ENCODE data around the gene UFSP1. TPM values are rescaled to one million over a fixed set of nuclear protein-coding genes. Genes with fewer than 3 reads are reported as not detected.
"Not testable (repeated sequence)": the region's sequence is repeated elsewhere in the genome, so short reads cannot be mapped to it uniquely, and the experiment has no call there.

Gene UFSP1
- total RNA-seq (1 to 10 TPM; 2.5 to 8.0 (median 6.0) TPM), polyA plus RNA-seq (1 to 10 TPM; 3.7 to 7.6 (median 4.3) TPM)
- long read RNA-seq, donor 1, transcript UFSP1-201 (1 exons, 996 nt) = major isoform, 8 of 8 reads
- long read RNA-seq, donor 1, partial matches to known transcripts = 0 of 8 reads
- long read RNA-seq, donor 1, other reads (novel, unspliced or antisense) = 0 of 8 reads
- long read RNA-seq, donor 2, transcript UFSP1-201 (1 exons, 996 nt) = major isoform, 9 of 9 reads
- long read RNA-seq, donor 2, partial matches to known transcripts = 0 of 9 reads
- long read RNA-seq, donor 2, other reads (novel, unspliced or antisense) = 0 of 9 reads

GRCh38 chr7:100888988-100889750, at the start of gene UFSP1:
TSS of gene UFSP1 (minus strand) at chr7:100889715. CDS start at chr7:100889271, 444 bp downstream.
- no peaks in the 10 kb centered on the region for H3K9me3 ChIP-seq
- peaks cover 34% of the 10 kb centered on the region for H3K4me1 ChIP-seq
- no peak for TF ChIP-seq CTCF (IDR thresholded peaks at IDR 0.05)
- WGBS, 3 donors = 1 to 5% (median 2%) methylated on average over 32 to 72 of the region's 73 CpGs
- intact Hi-C loops (cut with DNase I) = loop anchor here in 1 of 2 donors (10.0 kb wide), 1 partner anchor 356 kb away; the partner anchor contains the start of gene FIS1
- DNase-seq = no peak
- H3K4me3 ChIP-seq = peak within 1 kb of the TSS; percentile 77
- ATAC-seq = peak; percentile 54 to 63 (median 60)
- peaks cover 8 to 46% of the 10 kb centered on the region in 2 donors for H3K36me3 ChIP-seq (ENCODE audit: insufficient read depth in 1 of 2, low read depth in 1 of 2)
- peak within 1 kb of the TSS; percentile 89 for H3K27ac ChIP-seq
- no peaks in the 10 kb centered on the region for H3K27me3 ChIP-seq (ENCODE audit: insufficient read depth in 3 of 3, low read length in 2 of 3)

GRCh38 chr7:100936167-100936566, 46.7 kb upstream of the UFSP1 start:
- H3K36me3 ChIP-seq (ENCODE audit: insufficient read depth in 1 of 2, low read depth in 1 of 2); DNase-seq; H3K9me3 ChIP-seq; intact Hi-C loops (cut with DNase I); H3K27me3 ChIP-seq (ENCODE audit: insufficient read depth in 3 of 3, low read length in 2 of 3); H3K4me1 ChIP-seq; H3K27ac ChIP-seq; H3K4me3 ChIP-seq; ATAC-seq: not testable (repeated sequence)
- 88 to 91% (median 88%) methylated on average over 7 of the region's 7 CpGs for WGBS, 3 donors

GRCh38 chr7:100935381-100935780, 45.9 kb upstream of the UFSP1 start:
- H3K36me3 ChIP-seq (ENCODE audit: insufficient read depth in 1 of 2, low read depth in 1 of 2); H3K27ac ChIP-seq; ATAC-seq; H3K4me1 ChIP-seq; intact Hi-C loops (cut with DNase I); H3K9me3 ChIP-seq; H3K4me3 ChIP-seq; H3K27me3 ChIP-seq (ENCODE audit: insufficient read depth in 3 of 3, low read length in 2 of 3); DNase-seq: not testable (repeated sequence)
- 68 to 80% (median 77%) methylated on average over 2 of the region's 2 CpGs for WGBS, 3 donors

GRCh38 chr7:100933734-100934133, 44.2 kb upstream of the UFSP1 start:
- H3K9me3 ChIP-seq = no peaks in the 10 kb centered on the region
- no peaks in the 10 kb centered on the region for H3K4me1 ChIP-seq
- no peak overlapping the region for H3K4me3 ChIP-seq
- no peaks in the 10 kb centered on the region for H3K36me3 ChIP-seq (ENCODE audit: insufficient read depth in 1 of 2, low read depth in 1 of 2)
- DNase-seq = no peak
- no peaks in the 10 kb centered on the region for H3K27me3 ChIP-seq (ENCODE audit: insufficient read depth in 3 of 3, low read length in 2 of 3)
- ATAC-seq = no peak
- WGBS, 3 donors = 52 to 53% (median 53%) methylated on average over 4 of the region's 4 CpGs
- intact Hi-C loops (cut with DNase I) = no loop called here
- no peak overlapping the region for H3K27ac ChIP-seq
- TF ChIP-seq CTCF (IDR thresholded peaks at IDR 0.05) = no peak

GRCh38 chr7:100929808-100930174, 40.3 kb upstream of the UFSP1 start:
- Histone ChIP-seq H3K9me3 (no peaks in the 10 kb centered on the region), H3K27me3 (ENCODE audit: insufficient read depth in 3 of 3, low read length in 2 of 3) (no peaks in the 10 kb centered on the region), H3K4me3 (no peak overlapping the region), H3K4me1 (no peaks in the 10 kb centered on the region), H3K27ac (no peak overlapping the region), H3K36me3 (ENCODE audit: insufficient read depth in 1 of 2, low read depth in 1 of 2) (no peaks in the 10 kb centered on the region)
- intact Hi-C loops (cut with DNase I) = no loop called here
- TF ChIP-seq CTCF (IDR thresholded peaks at IDR 0.05) = no peak
- ATAC-seq (no peak), DNase-seq (no peak)
- WGBS, 3 donors = 91 to 95% (median 94%) methylated on average over 1 of the region's 1 CpG

- H3K4me1 ChIP-seq; H3K27ac ChIP-seq; H3K36me3 ChIP-seq (ENCODE audit: insufficient read depth in 1 of 2, low read depth in 1 of 2); H3K9me3 ChIP-seq; H3K27me3 ChIP-seq (ENCODE audit: insufficient read depth in 3 of 3, low read length in 2 of 3); DNase-seq; ATAC-seq; intact Hi-C loops (cut with DNase I); H3K4me3 ChIP-seq: not testable (repeated sequence)
- 52 to 65% (median 62%) methylated on average over 4 of the region's 4 CpGs for WGBS, 3 donors
Measured at GRCh38 chr7:100923616-100924015, 34.1 kb upstream of the UFSP1 start.
